HG03064 (cell line): ENCODE results near the gene REV3L.

Source experiments
- ATAC-seq: cut with Tn5 transposase; IDR thresholded peaks from one replicate; pipeline ENCODE4 v1.9.1; 2021; ENCODE audit warnings: low read depth; ENCODE audit not compliant: unreplicated experiment

Gene REV3L

DNA sequence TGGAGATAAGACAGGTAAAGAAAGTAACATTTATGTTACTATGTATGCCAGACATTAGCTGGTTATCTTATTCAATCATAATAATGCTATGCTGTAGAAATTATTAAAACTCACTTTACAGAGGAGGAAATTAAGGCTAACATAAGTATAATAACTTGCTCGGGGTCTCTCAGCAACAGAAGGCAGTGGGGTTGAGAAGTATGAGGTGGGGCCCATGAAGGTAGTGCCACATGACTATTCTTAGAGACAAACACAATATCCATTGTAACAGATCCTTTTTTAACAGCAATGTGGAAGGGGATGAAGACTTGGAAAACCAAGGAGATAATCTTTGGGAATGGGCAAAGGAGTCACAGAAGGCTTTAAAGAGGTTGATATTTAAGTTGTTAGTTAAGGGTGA, 11.5 kb downstream of the REV3L start:
- no peak for ATAC-seq

GRCh38 chr6:111470991-111471390, 12.0 kb downstream of the REV3L start:
- ATAC-seq = no peak

DNA sequence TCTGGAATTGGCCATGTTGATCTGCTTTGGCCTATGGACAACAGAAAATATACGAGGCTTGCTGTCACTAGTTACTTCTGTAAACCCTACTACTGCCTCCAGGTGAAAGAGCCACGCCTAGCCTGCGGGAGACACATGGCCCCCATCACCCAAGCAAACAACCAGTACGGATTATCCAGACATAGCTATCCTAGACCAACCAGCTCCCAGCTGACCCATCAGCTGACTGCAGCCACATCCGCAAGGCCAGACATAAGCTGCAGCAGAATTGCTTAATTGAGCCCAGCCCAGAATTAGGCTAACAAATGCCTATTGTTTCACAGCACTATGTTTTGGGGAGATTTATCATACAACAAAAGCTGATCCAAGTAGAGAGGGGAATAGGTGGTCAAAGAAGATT, 13.5 kb downstream of the REV3L start:
- ATAC-seq = no peak

GRCh38 chr6:111468329-111469012, 14.5 kb downstream of the REV3L start:
- ATAC-seq = no peak

DNA sequence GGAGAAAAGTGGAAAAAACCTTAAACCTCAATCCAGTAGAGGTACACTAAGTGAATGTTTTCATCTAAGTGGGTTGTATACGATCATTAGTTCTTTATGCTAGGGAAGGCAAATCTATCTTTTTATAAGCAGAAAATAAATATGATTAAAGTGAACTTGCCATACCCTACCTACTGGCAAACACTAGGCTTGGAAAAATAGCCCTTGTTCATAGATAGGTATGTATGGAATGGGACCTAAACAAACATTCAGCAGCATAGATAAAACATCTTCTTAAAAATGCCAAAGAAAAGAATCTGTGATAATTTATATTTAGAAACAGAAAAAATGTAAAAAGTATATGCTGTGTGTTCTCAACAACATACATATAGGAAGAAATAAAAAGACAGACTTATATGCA, 18.8 kb downstream of the REV3L start:
- no peak for ATAC-seq

DNA sequence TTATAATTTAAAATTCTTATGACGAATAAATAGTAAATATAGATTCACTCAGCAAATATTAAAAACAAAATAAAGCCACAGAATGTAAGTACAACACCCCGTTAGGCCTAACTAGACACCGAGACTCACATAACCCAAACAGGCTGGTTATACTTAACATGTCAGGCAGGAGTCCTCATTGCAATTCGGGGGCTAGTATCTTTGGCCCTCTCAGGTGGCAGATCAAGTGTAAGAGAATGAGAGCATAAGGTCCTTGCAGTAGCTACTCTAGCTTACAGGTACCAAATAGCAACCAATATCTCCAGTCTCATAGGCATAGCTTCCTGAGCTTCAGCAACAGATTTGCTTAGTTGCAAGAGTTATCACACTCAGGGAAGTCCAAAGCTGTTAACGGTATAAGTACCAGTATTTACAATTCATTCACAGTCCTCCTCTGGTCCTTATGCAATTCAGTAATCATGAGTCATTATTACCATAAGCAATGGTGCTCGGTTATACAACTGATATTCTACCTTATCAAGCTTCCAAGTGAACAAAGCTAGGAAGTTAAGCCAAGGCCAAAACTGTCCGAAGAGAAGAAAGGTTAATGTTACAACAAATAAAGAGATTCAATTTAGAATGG, 20.1 kb downstream of the REV3L start:
- ATAC-seq = no peak

GRCh38 chr6:111461860-111462259, 21.2 kb downstream of the REV3L start:
- no peak for ATAC-seq

- no peak for ATAC-seq
Measured at GRCh38 chr6:111458670-111459232, 24.3 kb downstream of the REV3L start.

DNA sequence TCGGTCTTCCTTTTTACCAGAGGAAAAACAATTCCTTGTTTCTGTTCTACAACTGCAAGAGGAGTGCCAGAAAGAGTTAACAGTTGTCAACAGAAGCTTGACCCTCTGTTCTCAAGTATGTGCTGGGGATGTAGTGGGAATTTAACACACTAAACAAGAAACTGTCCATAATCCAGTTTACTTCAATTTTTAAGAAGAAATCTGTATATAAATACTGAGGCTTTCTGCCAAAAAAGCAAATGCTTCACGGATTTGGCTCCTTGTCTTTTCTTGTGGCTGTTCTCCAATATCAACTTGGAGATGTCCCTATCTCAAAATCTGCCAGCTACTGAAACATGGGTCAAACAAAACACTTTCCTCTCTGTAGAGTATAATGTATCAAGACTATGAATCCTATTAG, 26.8 kb downstream of the REV3L start:
- ATAC-seq = no peak

DNA sequence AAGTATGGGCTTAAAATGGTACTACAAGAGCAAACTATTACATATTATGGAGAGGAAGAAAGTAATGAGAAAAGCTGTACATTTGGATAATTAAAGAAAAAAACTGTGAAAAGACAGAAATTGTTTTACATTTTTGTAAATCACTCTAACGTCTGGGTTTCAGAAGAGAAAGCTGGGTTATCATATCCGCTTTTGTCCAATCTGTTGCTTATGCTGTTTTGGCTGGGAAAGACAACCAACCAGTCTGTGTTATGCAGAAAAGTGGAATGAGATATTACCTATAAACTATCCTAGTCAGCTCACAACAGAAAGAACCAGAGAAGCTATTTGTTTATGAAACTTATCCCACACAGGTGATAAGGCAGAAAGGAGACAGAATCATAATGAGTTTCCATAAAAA, 32.4 kb downstream of the REV3L start:
- ATAC-seq = no peak

GRCh38 chr6:111450087-111450486, 32.9 kb downstream of the REV3L start:
- no peak for ATAC-seq

DNA sequence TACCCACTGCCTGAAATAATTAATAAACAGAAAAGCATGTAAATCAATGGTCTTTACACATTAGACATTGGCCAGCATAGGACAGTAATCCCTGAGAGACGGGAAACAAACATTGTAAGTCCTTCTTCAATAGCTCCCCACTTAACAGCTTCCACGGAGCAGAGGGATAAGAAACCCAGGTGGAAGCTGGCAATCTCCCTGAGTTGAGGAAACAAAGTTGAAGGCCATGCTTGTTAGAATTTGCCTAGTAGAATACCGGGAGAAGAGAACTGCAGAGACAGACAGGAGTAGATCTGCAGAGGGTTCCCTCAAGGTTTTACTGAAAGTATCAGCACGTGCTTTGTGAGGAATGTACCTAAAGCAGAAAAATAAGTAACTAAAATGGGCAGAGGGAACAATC, 33.9 kb downstream of the REV3L start:
- ATAC-seq = no peak

GRCh38 chr6:111447051-111447450, 36.0 kb downstream of the REV3L start:
- no peak for ATAC-seq

- no peak for ATAC-seq
Measured at GRCh38 chr6:111445861-111446267, 37.2 kb downstream of the REV3L start.

GRCh38 chr6:111444794-111445193, 38.2 kb downstream of the REV3L start:
- ATAC-seq = no peak

DNA sequence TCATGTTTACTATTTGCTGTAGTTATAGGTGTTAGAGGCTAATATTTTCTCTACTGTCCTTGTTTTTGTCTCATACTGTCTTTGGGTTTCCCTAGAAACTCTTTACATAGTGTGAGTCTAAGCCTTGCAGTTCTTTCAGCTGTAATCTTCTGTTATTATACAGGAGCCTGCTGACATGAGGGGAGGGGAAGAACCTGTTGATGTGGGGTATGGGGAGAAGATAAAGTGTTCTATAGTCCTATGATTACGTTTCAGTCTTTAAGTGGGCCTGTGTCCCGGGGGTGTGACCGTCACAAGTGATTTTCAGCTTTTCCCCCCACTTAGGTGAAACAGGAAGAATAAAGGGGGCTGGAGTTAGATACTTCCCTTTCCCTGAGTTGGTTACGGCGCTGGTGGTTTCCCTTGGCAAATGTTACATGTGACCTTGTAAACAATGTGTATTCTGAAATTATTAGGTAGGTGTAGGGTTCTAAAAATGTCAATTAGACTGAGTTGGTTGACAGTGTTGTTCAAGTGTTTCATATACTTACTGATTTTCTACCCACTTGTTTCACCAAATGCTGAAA, 41.3 kb downstream of the REV3L start:
- no peak for ATAC-seq

DNA sequence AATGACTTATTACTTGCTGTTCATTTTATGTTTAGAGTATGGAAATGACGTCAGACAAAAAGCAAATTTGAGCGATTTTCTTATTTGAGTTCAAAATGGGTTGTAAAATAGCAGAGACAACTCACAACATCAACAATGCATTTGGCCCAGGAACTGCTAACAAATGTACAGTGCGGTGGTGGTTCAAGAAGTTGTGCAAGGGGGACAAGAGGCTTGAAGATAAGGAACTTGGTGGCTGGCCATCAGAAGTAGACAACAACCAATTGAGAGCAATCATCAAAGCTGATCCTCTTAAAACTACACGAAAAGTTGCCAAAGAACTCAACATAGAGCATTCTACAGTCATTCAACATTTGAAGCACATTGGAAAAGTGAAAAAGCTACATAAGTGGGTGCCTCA, 43.8 kb downstream of the REV3L start:
- ATAC-seq = no peak

- no peak for ATAC-seq
Measured at GRCh38 chr6:111437573-111437972, 45.4 kb downstream of the REV3L start.

DNA sequence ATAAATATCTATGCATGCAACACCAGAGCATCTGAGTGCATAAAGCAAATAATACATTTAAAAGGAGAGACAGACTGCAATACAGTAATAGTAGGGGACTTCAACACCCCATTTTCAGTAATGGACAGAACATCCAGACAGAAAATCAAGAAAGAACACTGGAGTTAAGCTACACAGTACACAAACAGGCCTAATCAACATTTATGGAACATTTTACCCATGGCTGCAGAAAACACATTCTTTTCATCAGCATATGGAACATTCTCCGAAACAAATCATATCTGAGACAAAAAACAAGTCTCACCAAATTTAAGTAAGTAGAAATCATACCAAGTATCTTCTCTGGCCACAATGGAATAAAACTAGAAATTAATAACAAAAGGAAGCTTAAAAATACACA, 50.5 kb downstream of the REV3L start:
- no peak for ATAC-seq

DNA sequence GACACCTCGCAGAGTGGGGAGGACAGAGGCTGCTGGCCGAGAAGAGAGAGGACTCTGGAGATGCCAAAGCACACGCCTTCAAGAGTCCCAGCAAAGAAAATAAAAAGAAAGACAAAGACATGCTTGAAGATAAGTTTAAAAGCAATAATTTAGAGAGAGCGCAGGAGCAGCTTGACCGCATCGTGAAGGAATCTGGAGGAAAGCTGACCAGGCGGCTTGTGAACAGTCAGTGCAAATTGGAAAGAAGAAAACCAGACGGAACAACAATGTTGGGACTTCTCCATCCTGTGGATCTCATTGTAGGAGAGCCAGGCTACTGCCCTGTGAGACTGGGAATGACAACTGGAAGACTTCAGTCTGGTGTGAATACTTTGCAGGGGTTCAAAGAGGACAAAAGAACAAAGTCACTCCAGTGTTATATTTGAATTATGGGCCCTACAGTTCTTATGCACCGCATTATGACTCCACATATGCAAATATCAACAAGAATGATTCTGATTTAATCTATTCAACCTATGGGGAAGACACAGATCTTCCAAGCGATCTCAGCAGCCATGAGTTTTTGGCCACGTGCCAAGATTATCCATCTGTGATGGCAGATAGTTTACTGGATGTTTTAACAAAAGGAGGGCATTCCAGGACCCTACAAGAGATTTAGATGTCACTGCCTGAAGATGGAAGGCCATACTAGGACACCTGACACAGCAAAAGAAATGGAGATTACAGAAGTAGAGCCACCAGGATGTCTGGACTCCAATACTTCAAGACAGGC, 52.2 kb downstream of the REV3L start:
- no peak for ATAC-seq

DNA sequence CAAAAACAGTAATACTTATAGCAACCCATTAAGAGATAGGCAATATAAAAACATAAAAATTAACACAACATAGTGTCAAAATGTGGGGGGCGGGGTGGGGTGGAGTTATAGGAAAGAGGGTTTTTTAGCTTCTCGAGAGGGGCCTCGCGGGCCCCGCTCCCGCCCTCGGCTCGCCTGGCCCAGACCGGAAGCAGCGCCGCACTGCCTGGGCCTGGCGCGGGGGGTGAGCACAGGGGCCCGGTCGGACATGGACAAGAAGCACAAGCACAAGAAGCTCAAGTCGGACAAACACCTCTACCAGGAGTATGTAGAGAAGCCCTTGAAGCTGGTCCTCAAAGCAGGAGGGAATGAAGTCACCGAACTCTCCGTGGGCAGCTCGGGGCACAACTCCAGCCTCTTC, 53.4 kb downstream of the REV3L start:
- ATAC-seq = no peak
